HepG2 (cell line): ENCODE measurements around the gene BCO2. TPM values are rescaled to one million over a fixed set of nuclear protein-coding genes. Genes with fewer than 3 reads are reported as not detected.

Experiments used
- ATF3 ChIP-seq: sonication (generic); formaldehyde crosslinking; IDR thresholded peaks from 2 replicates; pipeline ENCODE4 v1.4.0; 2020; ENCODE audit warnings: missing genetic modification reagents
- ATF7 ChIP-seq, 2 experiments: fragments of 450-650 bp in 1 of 2; sonication (generic) in 1 of 2; formaldehyde crosslinking in 1 of 2; IDR thresholded peaks; 2 replicates each; pipeline versions ENCODE4 v1.4.0 to v1.6.1; 2016 to 2020; ENCODE audit warnings: antibody characterized with exemption in 1 of 2, mild to moderate bottlenecking in 1 of 2, missing genetic modification reagents in 1 of 2
- CHCHD3 ChIP-seq: sonication (generic); formaldehyde crosslinking; IDR thresholded peaks from 2 replicates; pipeline ENCODE4 v1.8.0; 2022; ENCODE audit warnings: mild to moderate bottlenecking, missing genetic modification reagents, moderate library complexity
- DMAP1 ChIP-seq: IDR thresholded peaks from 2 replicates; pipeline ENCODE4 v1.6.1; 2016
- DPF2 ChIP-seq: sonication (generic); formaldehyde crosslinking; IDR thresholded peaks from 2 replicates; pipeline ENCODE4 v1.4.0; 2020; ENCODE audit warnings: mild to moderate bottlenecking, low read depth, missing genetic modification reagents, borderline replicate concordance
- DRAP1 ChIP-seq: IDR thresholded peaks from 2 replicates; pipeline ENCODE4 v1.6.1; 2016; ENCODE audit warnings: missing genetic modification reagents, missing compliant biosample characterization
- GABPB1 ChIP-seq: IDR thresholded peaks from 2 replicates; pipeline ENCODE4 v1.6.1; 2016; ENCODE audit warnings: mild to moderate bottlenecking, missing genetic modification reagents, moderate library complexity, missing compliant biosample characterization
- ISL2 ChIP-seq: sonication (generic); formaldehyde crosslinking; IDR thresholded peaks from 2 replicates; pipeline ENCODE4 v1.5.0; 2020; ENCODE audit warnings: missing genetic modification reagents
- NPAS2 ChIP-seq: sonication (generic); formaldehyde crosslinking; IDR thresholded peaks from 2 replicates; pipeline ENCODE4 v1.8.0; 2022; ENCODE audit warnings: mild to moderate bottlenecking, missing genetic modification reagents, borderline replicate concordance
- PCBP2 ChIP-seq: fragments of 200-400 bp; formaldehyde crosslinking; optimal IDR thresholded peaks from 2 replicates; pipeline ENCODE3; 2018; ENCODE audit warnings: low read length, low read depth; ENCODE audit not compliant: poor library complexity, severe bottlenecking
- PITX1 ChIP-seq: sonication (generic); formaldehyde crosslinking; IDR thresholded peaks from 2 replicates; pipeline ENCODE4 v1.5.1; 2020; ENCODE audit warnings: mild to moderate bottlenecking, missing genetic modification reagents
- SAP130 ChIP-seq: IDR thresholded peaks from 2 replicates; pipeline ENCODE4 v1.6.1; 2016; ENCODE audit warnings: low read depth
- SOX5 ChIP-seq: IDR thresholded peaks from 2 replicates; pipeline ENCODE4 v1.6.1; 2016; ENCODE audit warnings: borderline replicate concordance
- ZBTB37 ChIP-seq: sonication (generic); formaldehyde crosslinking; IDR thresholded peaks from 2 replicates; pipeline ENCODE4 v1.4.0; 2020; ENCODE audit warnings: mild to moderate bottlenecking, missing genetic modification reagents
- ZNF407 ChIP-seq: sonication (generic); formaldehyde crosslinking; IDR thresholded peaks from one replicate; pipeline ENCODE4 v1.5.1; 2020; ENCODE audit warnings: mild to moderate bottlenecking, missing genetic modification reagents; ENCODE audit errors: not compliant biosample characterization
- ZNF556 ChIP-seq: sonication (generic); formaldehyde crosslinking; IDR thresholded peaks from 2 replicates; pipeline ENCODE4 v1.4.0; 2020; ENCODE audit warnings: mild to moderate bottlenecking, missing genetic modification reagents, borderline replicate concordance
- ZNF570 ChIP-seq: sonication (generic); formaldehyde crosslinking; IDR thresholded peaks from 2 replicates; pipeline ENCODE4 v1.4.0; 2020; ENCODE audit warnings: mild to moderate bottlenecking, missing genetic modification reagents, borderline replicate concordance
- ZNF644 ChIP-seq: IDR thresholded peaks from 2 replicates; pipeline ENCODE4 v1.6.1; 2016; ENCODE audit warnings: low read depth
- ZNF709 ChIP-seq: sonication (generic); formaldehyde crosslinking; IDR thresholded peaks from 2 replicates; pipeline ENCODE4 v1.5.0; 2020; ENCODE audit warnings: mild to moderate bottlenecking, missing genetic modification reagents
- ZNF850 ChIP-seq: sonication (generic); formaldehyde crosslinking; conservative IDR thresholded peaks from 2 replicates; pipeline ENCODE4 v1.9.0; 2021; ENCODE audit warnings: mild to moderate bottlenecking, missing genetic modification reagents
- polyA plus RNA-seq, 8 experiments: library from polyadenylated mRNA; depleted of rRNA in 3 of 8; stranded (reverse) in 7 of 8; unstranded in 1 of 8; fragments of >200 nt; fragmentation: Illumina TruSeq in 4 of 8; extraction: Trizol in 4 of 8; gene quantifications; 2 replicates each; pipeline versions ENCODE4 v1.2.1 to v1.2.3, GENCODE V29; 2011 to 2016; ENCODE audit warnings: low read depth in 4 of 8, missing spikeins in 1 of 8, mixed read lengths in 1 of 8; ENCODE audit not compliant: insufficient read depth in 1 of 8
- total RNA-seq, 5 experiments: library from RNA; depleted of rRNA; stranded (reverse); fragments of >200 nt; fragmentation: Illumina TruSeq; extraction: Trizol; gene quantifications; 2 replicates each; pipeline ENCODE4 v1.2.3, GENCODE V29; 2016; ENCODE audit warnings: low read depth in 1 of 5

BCO2 gene
- total and polyA plus RNA-seq, 2 of the 13 experiments (the other 11 are each of a cell fraction or from before 2014, with no cell fraction given), result 0.38 to 0.58 TPM

GRCh38 chr11:112241486-112241885, 66.2 kb downstream of the BCO2 start (continued):
- TF ChIP-seq ZNF850 (CRISPR knock-in tag) (no peak), DRAP1 (CRISPR knock-in tag) (no peak), SAP130 (0 out of 2 replicates have a peak, but pooled peaks have one; percentile 17), ZNF570 (CRISPR knock-in tag) (no peak), ATF7 (IDR thresholded peaks at IDR 0.05) (peak; percentile 23; the same call in 1 of the 2 replicates), ATF7 (CRISPR knock-in tag; IDR thresholded peaks at IDR 0.05) (no peak), ATF3 (CRISPR knock-in tag) (peak; percentile 39; the same call in 1 of the 2 replicates), ZNF709 (CRISPR knock-in tag) (no peak), ZBTB37 (CRISPR knock-in tag) (no peak), ZNF407 (CRISPR knock-in tag) (no peak), PCBP2 (no peak), GABPB1 (CRISPR knock-in tag) (no peak), SOX5 (CRISPR knock-in tag) (peak; percentile 72; the same call in 1 of the 2 replicates), CHCHD3 (no peak), ZNF644 (CRISPR knock-in tag) (no peak), DMAP1 (CRISPR knock-in tag) (no peak), ISL2 (CRISPR knock-in tag) (0 out of 2 replicates have a peak, but pooled peaks have one; percentile 17), DPF2 (no peak), ZNF556 (CRISPR knock-in tag) (no peak), PITX1 (CRISPR knock-in tag) (no peak), NPAS2 (CRISPR knock-in tag) (no peak)
